GM12872 (cell line): Measurements from ENCODE around the gene TP53I3.

ENCODE experiments used
- CTCF ChIP-seq: IDR thresholded peaks from 3 replicates; pipeline ENCODE4 v1.5.1; 2011; ENCODE audit warnings: low read depth, mild to moderate bottlenecking, low read length, moderate library complexity; ENCODE audit not compliant: insufficient read depth

TP53I3 gene

GRCh38 chr2:24077535-24077877 lies 7.1 kb downstream of the TP53I3 start:
- TF ChIP-seq CTCF = no peak

GRCh38 chr2:24076849-24077534 lies 7.6 kb downstream of the TP53I3 start:
- no peak for TF ChIP-seq CTCF

- TF ChIP-seq CTCF = no peak
Observed at GRCh38 chr2:24075915-24076848, 8.5 kb downstream of the TP53I3 start, which contains the start of gene SF3B6. Gene SF3B6, minus strand, starts transcription at chr2:24076326. Its CDS starts 97 bp downstream, at chr2:24076229.

- no peak for TF ChIP-seq CTCF
Observed at GRCh38 chr2:24075259-24075658, 9.4 kb downstream of the TP53I3 start.

- no peak for TF ChIP-seq CTCF
Observed at GRCh38 chr2:24073816-24074215, 10.8 kb downstream of the TP53I3 start.

GRCh38 chr2:24072259-24072658 lies 12.4 kb downstream of the TP53I3 start:
- TF ChIP-seq CTCF = no peak

- no peak for TF ChIP-seq CTCF
Observed at GRCh38 chr2:24065341-24065740, 19.3 kb downstream of the TP53I3 start.
